HCT116 (cell line): Measurements from ENCODE around the gene JDP2. TPM values are rescaled to one million over a fixed set of nuclear protein-coding genes. Genes with fewer than 3 reads are reported as not detected.

Experiments
- ATAC-seq: fragments of 200-7000 bp; cut with Tn5 transposase; 2 replicates; pipeline ENCODE4 v1.9.1; 2020; ENCODE audit warnings: mild to moderate bottlenecking, moderate library complexity
- BruUV-seq: library from RNA; stranded (reverse); fragments of 400-500 nt; replicated peaks from 2 replicates; lab custom pipeline; 2021; lab: Mats Ljungman, UMichigan
- CTCF ChIA-PET: fragments of 300-600 bp; sonication (Branson Sonifier 250); formaldehyde crosslinking; loops from one replicate; lab custom pipeline; 2021; ENCODE audit warnings: antibody characterized with exemption; lab: Charles Lee
- POLR2A ChIA-PET: fragments of 300-600, 350-600 bp; sonication (Branson Sonifier 250); formaldehyde crosslinking; loops from one replicate; lab custom pipeline; 2021; ENCODE audit warnings: antibody characterized with exemption; lab: Charles Lee
- RAD21 ChIA-PET, 2 experiments: fragments of 300-600 bp; sonication (Branson Sonifier 250); formaldehyde crosslinking; loops; one replicate each; lab custom pipeline; 2023; ENCODE audit warnings: low total read pairs in 2 of 2; ENCODE audit not compliant: uncharacterized antibody in 2 of 2, unreplicated experiment in 2 of 2, low non-redundant PET in 1 of 2; lab: Charles Lee
- DNase-seq: peaks from one replicate; pipeline ENCODE4 v3.0.0-alpha.2; 2010; ENCODE audit warnings: low read depth, low spot score
- H2AFZ ChIP-seq: fragments of 200-600 bp; shearing (Covaris generic), sonication (generic); 2 replicates; pipeline ENCODE4 v1.6.1; 2017; ENCODE audit warnings: low read depth, mixed run types, mixed read lengths, antibody characterized with exemption, low read length; ENCODE audit not compliant: poor library complexity, severe bottlenecking
- H3K27ac ChIP-seq: 2 replicates; pipeline ENCODE4 v1.5.1; 2012; ENCODE audit warnings: low read depth, low read length
- H3K27me3 ChIP-seq: fragments of 200-600 bp; sonication (generic); 2 replicates; pipeline ENCODE4 v1.6.1; 2016; ENCODE audit warnings: mixed run types, low read length, mixed read lengths; ENCODE audit not compliant: insufficient read depth
- H3K36me3 ChIP-seq, 2 experiments: fragments of 200-500 bp in 1 of 2; fragments of 200-600 bp in 1 of 2; sonication (Bioruptor generic) in 1 of 2; sonication (generic) in 1 of 2; 2 replicates each; pipeline versions ENCODE4 v1.5.1 to v1.6.1; 2014 to 2016; ENCODE audit warnings: low read length in 2 of 2, inconsistent platforms in 1 of 2, mixed read lengths in 1 of 2, mixed run types in 1 of 2; ENCODE audit not compliant: insufficient read depth in 2 of 2, control insufficient read depth in 1 of 2
- H3K4me1 ChIP-seq, 2 experiments: fragments of 200-600 bp in 1 of 2; sonication (generic) in 1 of 2; 2 replicates each; pipeline versions ENCODE4 v1.5.1 to v1.6.1; 2012 to 2017; ENCODE audit warnings: low read length in 2 of 2, inconsistent platforms in 1 of 2, mild to moderate bottlenecking in 1 of 2, mixed read lengths in 1 of 2, mixed run types in 1 of 2, moderate library complexity in 1 of 2; ENCODE audit not compliant: insufficient read depth in 2 of 2, control insufficient read depth in 1 of 2
- H3K4me2 ChIP-seq: fragments of 200-600 bp; sonication (generic); 2 replicates; pipeline ENCODE4 v1.6.1; 2017; ENCODE audit warnings: mixed run types, low read length, mixed read lengths
- H3K4me3 ChIP-seq, 2 experiments: fragments of 200-600 bp in 1 of 2; sonication (generic) in 1 of 2; replicated peaks in 1 of 2; 2 replicates each; pipeline ENCODE4 v1.5.1; 2011 to 2016; ENCODE audit warnings: low read length in 2 of 2, control low read depth in 1 of 2, low read depth in 1 of 2, mild to moderate bottlenecking in 1 of 2, mixed read lengths in 1 of 2, mixed run types in 1 of 2
- H3K79me2 ChIP-seq: fragments of 200-600 bp; sonication (generic); 2 replicates; pipeline ENCODE4 v1.6.1; 2017; ENCODE audit warnings: mild to moderate bottlenecking, mixed run types, low read length, moderate library complexity, mixed read lengths; ENCODE audit not compliant: insufficient read depth
- H3K9ac ChIP-seq: fragments of 200-600 bp; sonication (generic); 2 replicates; pipeline ENCODE4 v1.6.1; 2016; ENCODE audit warnings: low read length, mixed read lengths
- H3K9me2 ChIP-seq: fragments of 200-600 bp; sonication (generic), shearing (Covaris generic); 2 replicates; pipeline ENCODE4 v1.6.1; 2017; ENCODE audit warnings: mixed run types, mild to moderate bottlenecking, moderate library complexity; ENCODE audit not compliant: insufficient read depth
- H3K9me3 ChIP-seq, 2 experiments: fragments of 200-500 bp in 1 of 2; fragments of 200-600 bp in 1 of 2; sonication (Bioruptor generic) in 1 of 2; sonication (generic) in 1 of 2; 2 replicates each; pipeline ENCODE4 v1.6.1; 2014 to 2017; ENCODE audit warnings: low read length in 2 of 2, mixed read lengths in 2 of 2, inconsistent platforms in 1 of 2, low read depth in 1 of 2, mild to moderate bottlenecking in 1 of 2, mixed run types in 1 of 2, moderate library complexity in 1 of 2; ENCODE audit not compliant: control insufficient read depth in 1 of 2, insufficient read depth in 1 of 2
- H4K20me1 ChIP-seq: fragments of 200-600 bp; sonication (generic), shearing (Covaris generic); 2 replicates; pipeline ENCODE4 v1.6.1; 2017; ENCODE audit warnings: mixed run types, mild to moderate bottlenecking, moderate library complexity; ENCODE audit not compliant: insufficient read depth
- ATF3 ChIP-seq: IDR thresholded peaks from 2 replicates; pipeline ENCODE4 v1.6.1; 2012
- CBX3 ChIP-seq: IDR thresholded peaks from 2 replicates; pipeline ENCODE4 v1.6.1; 2012; ENCODE audit warnings: low read depth
- CEBPB ChIP-seq: IDR thresholded peaks from 2 replicates; pipeline ENCODE4 v1.6.1; 2012; ENCODE audit warnings: low read depth
- EZH2 ChIP-seq: fragments of 200-600 bp; sonication (generic); IDR thresholded peaks from 2 replicates; pipeline ENCODE4 v1.6.1; 2017; ENCODE audit warnings: antibody characterized with exemption, mixed run types
- EZH2phosphoT487 ChIP-seq: fragments of 200-600 bp; IDR thresholded peaks from 2 replicates; pipeline ENCODE4 v1.6.1; 2018; ENCODE audit warnings: antibody characterized with exemption, borderline replicate concordance
- JUND ChIP-seq: IDR thresholded peaks from 2 replicates; pipeline ENCODE4 v1.6.1; 2012
- POLR2AphosphoS5 ChIP-seq: IDR thresholded peaks from 2 replicates; pipeline ENCODE4 v1.6.1; 2011; ENCODE audit warnings: mild to moderate bottlenecking, low read depth, low read length, moderate library complexity
- RAD21 ChIP-seq: IDR thresholded peaks from 2 replicates; pipeline ENCODE4 v1.6.1; 2012; ENCODE audit warnings: low read depth, mild to moderate bottlenecking
- REST ChIP-seq: IDR thresholded peaks from 2 replicates; pipeline ENCODE4 v1.6.1; 2012; ENCODE audit warnings: low read depth
- SP1 ChIP-seq: IDR thresholded peaks from 2 replicates; pipeline ENCODE4 v1.6.1; 2012; ENCODE audit warnings: low read depth
- ZFX ChIP-seq: fragments of 450-650 bp; IDR thresholded peaks from 2 replicates; pipeline ENCODE4 v1.6.1; 2017
- ZNF274 ChIP-seq: fragments of 200-500 bp; sonication (Bioruptor generic); IDR thresholded peaks from 2 replicates; pipeline ENCODE4 v1.6.1; 2014; ENCODE audit warnings: mild to moderate bottlenecking, low read depth, low read length, inconsistent platforms
- intact Hi-C: fragments of 100-400 bp; cut with micrococcal nuclease; formaldehyde crosslinking; loops from 2 replicates; pipeline ENCODE4 v1.10.0; 2022
- total RNA-seq: library from RNA; stranded (reverse); gene quantifications from one replicate; pipeline ENCODE4 v1.2.1, GENCODE V29; 2021; ENCODE audit not compliant: unreplicated experiment
- TF ChIP-seq, protein P1 (sequence below): IDR thresholded peaks from 2 replicates; pipeline ENCODE4 v1.6.1; 2011; ENCODE audit warnings: mild to moderate bottlenecking, low read length, moderate library complexity; ENCODE audit not compliant: insufficient replicate concordance; ENCODE audit errors: extremely low read depth

JDP2 gene
- total RNA-seq, 1 experiment from 2014 or later: 25.4 TPM

DNA sequence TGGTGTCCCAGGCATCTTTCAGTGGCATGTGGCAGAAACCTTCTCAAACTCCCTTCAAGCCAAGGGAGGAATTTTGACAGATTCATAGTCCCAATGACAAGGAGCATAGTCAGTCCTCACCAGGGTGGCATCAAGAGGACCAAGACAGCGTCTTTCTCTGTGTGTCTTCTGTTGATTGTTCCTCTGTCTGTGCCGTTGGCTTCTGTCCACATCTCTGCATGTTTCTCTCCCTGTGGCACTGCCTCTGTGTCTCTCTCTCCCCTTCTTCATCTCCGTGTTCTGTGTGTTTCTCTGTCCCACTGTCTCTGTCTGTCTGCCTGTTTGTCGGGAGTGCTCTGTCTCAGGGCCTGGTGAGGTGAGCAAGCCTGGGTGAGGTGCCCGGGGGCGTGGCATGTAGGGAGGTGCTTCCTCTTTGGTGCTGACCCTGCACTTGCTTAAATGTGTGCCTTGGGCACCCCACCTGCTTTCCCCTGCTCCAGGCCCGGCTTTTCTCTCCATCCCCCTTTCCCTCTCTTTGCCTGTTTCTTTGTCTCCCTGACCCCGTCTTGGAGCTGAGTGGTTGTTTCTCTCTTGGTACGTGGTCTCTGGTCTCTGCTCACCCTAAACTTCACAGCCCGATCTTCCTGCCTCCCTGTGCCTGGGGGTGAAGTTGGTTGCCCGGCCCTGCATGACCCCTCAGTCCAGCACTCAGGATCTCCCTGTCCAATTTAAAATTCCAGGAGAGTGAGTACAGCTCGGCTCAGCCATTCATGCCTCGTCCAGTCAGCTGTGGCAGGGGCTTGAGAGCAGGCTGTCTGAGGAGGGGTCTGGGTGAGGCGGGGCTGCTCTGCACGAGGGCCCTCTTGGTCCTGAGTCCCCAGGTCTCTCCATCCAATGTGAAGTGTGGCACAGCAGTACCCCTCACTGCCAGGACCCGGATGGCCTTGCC lies 28.5 kb downstream of the JDP2 start:
- peaks cover 8 to 15% of the 10 kb centered on the region in 2 experiments; a peak in 3 of 4 replicates for H3K4me1 ChIP-seq
- intact Hi-C loops: no loop called here

More for the DNA sequence above, 28.5 kb downstream of the JDP2 start:
- Histone ChIP-seq H3K9me3 (no peaks in the 10 kb centered on the region), H3K4me2 (no peak overlapping the region), H3K9me2 (no peaks in the 10 kb centered on the region), H3K27ac (no peak overlapping the region), H3K9ac (no peak overlapping the region), H3K36me3 (no peaks in the 10 kb centered on the region), H2AFZ (no peak overlapping the region), H4K20me1 (no peaks in the 10 kb centered on the region), H3K4me3 (no peak overlapping the region), H3K79me2 (no peaks in the 10 kb centered on the region), H3K27me3 (no peaks in the 10 kb centered on the region)
- RAD21 ChIA-PET: no interaction called here
- POLR2A ChIA-PET: no interaction called here
- DNase-seq (no peak), ATAC-seq (no peak)
- CTCF ChIA-PET: no interaction called here
- no TSS peak for BruUV-seq
- TF ChIP-seq REST (no peak), CBX3 (no peak), RAD21 (no peak), ZNF274 (no peak), EZH2phosphoT487 (no peak), ZFX (no peak), SP1 (no peak), ATF3 (no peak), CEBPB (no peak), JUND (no peak), EZH2 (no peak), POLR2AphosphoS5 (no peak)
- TF ChIP-seq, protein P1, sequence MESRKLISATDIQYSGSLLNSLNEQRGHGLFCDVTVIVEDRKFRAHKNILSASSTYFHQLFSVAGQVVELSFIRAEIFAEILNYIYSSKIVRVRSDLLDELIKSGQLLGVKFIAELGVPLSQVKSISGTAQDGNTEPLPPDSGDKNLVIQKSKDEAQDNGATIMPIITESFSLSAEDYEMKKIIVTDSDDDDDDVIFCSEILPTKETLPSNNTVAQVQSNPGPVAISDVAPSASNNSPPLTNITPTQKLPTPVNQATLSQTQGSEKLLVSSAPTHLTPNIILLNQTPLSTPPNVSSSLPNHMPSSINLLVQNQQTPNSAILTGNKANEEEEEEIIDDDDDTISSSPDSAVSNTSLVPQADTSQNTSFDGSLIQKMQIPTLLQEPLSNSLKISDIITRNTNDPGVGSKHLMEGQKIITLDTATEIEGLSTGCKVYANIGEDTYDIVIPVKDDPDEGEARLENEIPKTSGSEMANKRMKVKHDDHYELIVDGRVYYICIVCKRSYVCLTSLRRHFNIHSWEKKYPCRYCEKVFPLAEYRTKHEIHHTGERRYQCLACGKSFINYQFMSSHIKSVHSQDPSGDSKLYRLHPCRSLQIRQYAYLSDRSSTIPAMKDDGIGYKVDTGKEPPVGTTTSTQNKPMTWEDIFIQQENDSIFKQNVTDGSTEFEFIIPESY: no peak
